Endothelial cell of umbilical vein (primary cell): ENCODE measurements around the gene RBPJ. TPM values are rescaled to one million over a fixed set of nuclear protein-coding genes. Genes with fewer than 3 reads are reported as not detected.

ENCODE experiments used
- BruUV-seq: library from RNA; stranded (reverse); fragments of 400-500 nt; replicated peaks from 2 replicates; lab custom pipeline; 2021; lab: Mats Ljungman, UMichigan
- CTCF ChIA-PET: fragments of 300-600, 350-600 bp; sonication (Branson Sonifier 250); formaldehyde crosslinking; loops from one replicate; lab custom pipeline; 2021; ENCODE audit warnings: antibody characterized with exemption, inconsistent platforms; lab: Charles Lee
- POLR2A ChIA-PET: fragments of 300-600, 350-600 bp; sonication (Branson Sonifier 250); formaldehyde crosslinking; loops from one replicate; lab custom pipeline; 2021; ENCODE audit warnings: antibody characterized with exemption, inconsistent platforms; lab: Charles Lee
- DNase-seq: peaks from one replicate; pipeline ENCODE4 v3.0.0-alpha.2; 2011; ENCODE audit warnings: low read depth, low spot score
- FAIRE-seq: peaks from 2 replicates; lab custom pipeline; 2011; peaks lifted over from hg19 to GRCh38; lab: Jason Lieb, UNC
- H2AFZ ChIP-seq: 2 replicates; pipeline ENCODE4 v1.6.0; 2012; ENCODE audit warnings: low read depth, low read length, control low read depth, inconsistent platforms
- H3K27ac ChIP-seq: 2 replicates; pipeline ENCODE4 v1.5.1; 2011; ENCODE audit warnings: low read depth, mild to moderate bottlenecking, control low read depth, low read length, moderate library complexity; ENCODE audit not compliant: insufficient read depth
- H3K27me3 ChIP-seq, 2 experiments: 2 replicates each; pipeline versions ENCODE4 v1.6.0 to v1.6.1; 2011; ENCODE audit warnings: low read length in 2 of 2, mixed read lengths in 1 of 2; ENCODE audit not compliant: control insufficient read depth in 2 of 2, insufficient read depth in 2 of 2
- H3K36me3 ChIP-seq, 2 experiments: 2 replicates in 1 of 2; 3 replicates in 1 of 2; pipeline ENCODE4 v1.5.1; 2011; ENCODE audit warnings: low read length in 2 of 2, mild to moderate bottlenecking in 1 of 2, moderate library complexity in 1 of 2; ENCODE audit not compliant: control insufficient read depth in 2 of 2, insufficient read depth in 2 of 2; ENCODE audit errors: extremely low read depth in 1 of 2
- H3K4me1 ChIP-seq: 3 replicates; pipeline ENCODE4 v1.5.1; 2011; ENCODE audit warnings: mild to moderate bottlenecking, low read length; ENCODE audit not compliant: control insufficient read depth, insufficient read depth; ENCODE audit errors: extremely low read depth
- H3K4me2 ChIP-seq: 2 replicates; pipeline ENCODE4 v1.6.1; 2011; ENCODE audit warnings: low read length, control low read depth, mixed read lengths; ENCODE audit not compliant: insufficient read depth
- H3K4me3 ChIP-seq, 3 experiments: fragments of 200-600 bp in 1 of 3; sonication (generic), shearing (Covaris generic) in 1 of 3; replicated peaks in 1 of 3; 2 replicates each; pipeline ENCODE4 v1.5.1; 2011 to 2016; ENCODE audit warnings: control low read depth in 3 of 3, low read length in 3 of 3, mild to moderate bottlenecking in 2 of 3, inconsistent platforms in 1 of 3, low read depth in 1 of 3, moderate library complexity in 1 of 3; ENCODE audit not compliant: insufficient read depth in 1 of 3
- H3K79me2 ChIP-seq: 2 replicates; pipeline ENCODE4 v1.6.0; 2012; ENCODE audit warnings: low read length, inconsistent platforms; ENCODE audit not compliant: control insufficient read depth, insufficient read depth
- H3K9ac ChIP-seq: replicated peaks from 2 replicates; pipeline ENCODE3; 2011; ENCODE audit warnings: low read length, control low read depth; ENCODE audit not compliant: insufficient read depth; ENCODE audit errors: extremely low read depth
- H3K9me1 ChIP-seq: replicated peaks from 3 replicates; pipeline ENCODE4 v1.6.0; 2011; ENCODE audit warnings: mild to moderate bottlenecking, low read length; ENCODE audit not compliant: control insufficient read depth, insufficient read depth; ENCODE audit errors: extremely low read depth
- H3K9me3 ChIP-seq: replicated peaks from 2 replicates; pipeline ENCODE4 v1.5.1; 2012; ENCODE audit warnings: low read length, inconsistent platforms; ENCODE audit not compliant: control insufficient read depth, insufficient read depth
- H4K20me1 ChIP-seq: replicated peaks from 2 replicates; pipeline ENCODE3; 2011; ENCODE audit warnings: mild to moderate bottlenecking, low read length; ENCODE audit not compliant: control insufficient read depth, insufficient read depth; ENCODE audit errors: extremely low read depth
- CTCF ChIP-seq, 2 donors: IDR thresholded peaks; 1 replicate in 1 of 2; 2 replicates in 1 of 2; pipeline ENCODE4 v1.5.1; 2011; ENCODE audit warnings: low read length in 2 of 2, mild to moderate bottlenecking in 2 of 2, moderate library complexity in 2 of 2, control low read depth in 1 of 2, inconsistent platforms in 1 of 2, low read depth in 1 of 2; ENCODE audit not compliant: insufficient read depth in 1 of 2; ENCODE audit errors: extremely low read depth in 1 of 2
- EZH2 ChIP-seq: IDR thresholded peaks from 2 replicates; pipeline ENCODE4 v1.6.1; 2012; ENCODE audit warnings: borderline replicate concordance, low read depth, mild to moderate bottlenecking, moderate library complexity, low read length, inconsistent platforms; ENCODE audit not compliant: severe bottlenecking
- FOS ChIP-seq: IDR thresholded peaks from 2 replicates; pipeline ENCODE4 v1.6.1; 2011; ENCODE audit warnings: mild to moderate bottlenecking, low read length, moderate library complexity, borderline replicate concordance; ENCODE audit not compliant: insufficient read depth
- GATA2 ChIP-seq: IDR thresholded peaks from 2 replicates; pipeline ENCODE4 v1.7.0; 2011; ENCODE audit warnings: low read depth, mild to moderate bottlenecking, moderate library complexity, mixed read lengths, low read length; ENCODE audit not compliant: insufficient read length, insufficient read depth
- JUN ChIP-seq: IDR thresholded peaks from 2 replicates; pipeline ENCODE4 v1.6.1; 2011; ENCODE audit warnings: borderline replicate concordance, low read depth; ENCODE audit not compliant: insufficient read length, insufficient read depth
- MAX ChIP-seq: IDR thresholded peaks from 2 replicates; pipeline ENCODE4 v1.6.1; 2011; ENCODE audit not compliant: insufficient read depth, insufficient read length
- MYC ChIP-seq: IDR thresholded peaks from one replicate; pipeline ENCODE4 v1.6.1; 2011; ENCODE audit warnings: mild to moderate bottlenecking, low read depth, low read length
- POLR2A ChIP-seq: IDR thresholded peaks from 2 replicates; pipeline ENCODE4 v1.6.1; 2012; ENCODE audit warnings: low read depth, mild to moderate bottlenecking, control low read depth, low read length
- POLR2AphosphoS5 ChIP-seq: IDR thresholded peaks from 2 replicates; pipeline ENCODE4 v1.6.1; 2012; ENCODE audit warnings: low read depth, mild to moderate bottlenecking, control low read depth, low read length, moderate library complexity; ENCODE audit not compliant: insufficient read depth
- dilution Hi-C: fragments of 300-500 bp; cut with MboI; formaldehyde crosslinking; loops from one replicate; pipeline ENCODE4 v1.15.0; 2019; ENCODE audit warnings: low sequenced_read_pairs; ENCODE audit not compliant: extremely low pct_ligation_motif_present
- intact Hi-C: fragments of 100-400 bp; cut with micrococcal nuclease; formaldehyde crosslinking; loops from one replicate; pipeline ENCODE4 v1.10.0; 2022
- polyA plus RNA-seq, 4 experiments: library from polyadenylated mRNA; depleted of rRNA in 3 of 4; stranded (reverse) in 3 of 4; unstranded in 1 of 4; fragments of >200 nt; gene quantifications; 2 replicates each; pipeline versions ENCODE4 v1.2.1 to v1.2.3, GENCODE V29; 2011 to 2012; ENCODE audit warnings: missing spikeins in 1 of 4
- total RNA-seq: library from RNA; stranded (reverse); gene quantifications from 2 replicates; pipeline ENCODE4 v1.2.3, GENCODE V29; 2021

The RBPJ gene
- total and polyA plus RNA-seq, 2 donors (not counting 3 experiments of a cell fraction or from before 2014, with no cell fraction given) = 17.0 to 42.9 TPM

- Histone ChIP-seq H3K9me3 (no peaks in the 10 kb centered on the region), H3K27me3 (peaks cover 1 to 8% of the 10 kb centered on the region in 2 experiments), H3K79me2 (no peaks in the 10 kb centered on the region), H3K4me2 (no peak overlapping the region), H3K9me1 (no peaks in the 10 kb centered on the region), H3K36me3 (no peaks in the 10 kb centered on the region), H4K20me1 (no peaks in the 10 kb centered on the region), H2AFZ (no peak overlapping the region), H3K4me1 (no peaks in the 10 kb centered on the region), H3K27ac (no peak overlapping the region), H3K9ac (no peak overlapping the region), H3K4me3 (no peak overlapping the region)
- TF ChIP-seq POLR2AphosphoS5 (no peak), MAX (no peak), EZH2 (no peak), CTCF (IDR thresholded peaks at IDR 0.05; ENCODE audit: extremely low read depth in 1 of 2, insufficient read depth in 1 of 2, low read depth in 1 of 2, low read length in 2 of 2) (no peak), POLR2A (no peak), MYC (no peak), GATA2 (no peak), FOS (no peak), JUN (no peak)
- no TSS peak for BruUV-seq
- intact Hi-C loops = no loop called here
- ChIA-PET CTCF (no interaction called here), POLR2A (no interaction called here)
- dilution Hi-C loops = no loop called here
- DNase-seq (no peak), FAIRE-seq (no peak)
Observed at GRCh38 chr4:26447378-26447777, 126.6 kb downstream of the RBPJ start.
